Measurements from ENCODE around the gene EN1.

GRCh38 chr2:118832791-118833715 lies 14.4 kb downstream of the EN1 start:
- TF ChIP-seq POLR2A (IDR thresholded peaks at IDR 0.05) (no peak), EP300 (IDR thresholded peaks at IDR 0.05) (no peak), CTCF (IDR thresholded peaks at IDR 0.05) (no peak), POLR2AphosphoS5 (IDR thresholded peaks at IDR 0.05) (no peak)
